Measurements from ENCODE around the gene FCRL2. TPM values are rescaled to one million over a fixed set of nuclear protein-coding genes. Genes with fewer than 3 reads are reported as not detected.

Gene FCRL2
- total RNA-seq, 1 experiment from 2014 or later = not detected

DNA sequence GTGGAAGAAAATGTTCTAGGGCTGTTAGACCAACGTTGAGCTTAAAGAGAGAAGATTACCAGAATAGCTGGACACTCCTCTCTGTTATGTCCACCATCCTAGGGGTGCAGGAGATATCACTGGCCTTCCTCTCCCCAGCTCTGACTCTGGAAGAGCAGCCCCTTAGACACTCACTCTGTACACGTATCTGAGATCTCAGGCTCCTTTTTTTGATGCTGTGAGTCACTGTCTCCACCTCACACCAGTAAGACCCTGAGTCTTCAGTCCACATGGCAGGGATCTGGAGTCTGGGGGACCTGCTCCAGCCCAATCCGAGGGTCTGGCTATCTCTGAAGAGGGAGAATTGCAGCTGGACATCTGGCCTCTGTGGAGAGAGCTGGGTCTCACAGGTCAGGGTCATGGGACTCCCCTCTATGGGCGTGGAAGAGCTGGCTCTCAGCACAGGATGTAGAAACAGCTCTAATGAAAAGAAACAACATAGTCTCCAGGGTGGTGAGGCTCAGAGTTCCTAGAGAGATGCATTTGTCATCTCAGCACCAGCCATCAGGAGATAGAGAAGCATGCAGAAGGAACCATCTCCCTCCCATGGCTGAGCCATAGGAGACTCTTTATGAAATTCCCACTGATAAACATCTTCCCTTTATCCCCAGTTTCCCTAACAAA is 79.8 kb downstream of the FCRL2 start:
- BruUV-seq (replicated peaks) = no TSS peak
- CTCF ChIA-PET = no interaction called here
- Histone ChIP-seq H3K27ac (no peak overlapping the region), H3K4me2 (no peak overlapping the region), H4K20me1 (ENCODE audit: insufficient read depth) (no peaks in the 10 kb centered on the region; the same call in 1 of the 2 replicates), H3K9me2 (ENCODE audit: insufficient read depth) (no peaks in the 10 kb centered on the region), H3K9me3 (ENCODE audit: insufficient read depth, low read depth) (no peaks in the 10 kb centered on the region), H3K36me3 (ENCODE audit: low read depth) (no peaks in the 10 kb centered on the region), H3K79me2 (ENCODE audit: low read depth) (no peaks in the 10 kb centered on the region), H3K4me3 (no peak overlapping the region), H3K27me3 (ENCODE audit: insufficient read depth, low read depth) (peaks cover 26% of the 10 kb centered on the region), H3F3A (ENCODE audit: insufficient read depth, low read depth) (no peaks in the 10 kb centered on the region), H2AFZ (no peak overlapping the region), H3K4me1 (replicated peaks; ENCODE audit: insufficient read depth) (no peaks in the 10 kb centered on the region)
- intact Hi-C loops (cut with micrococcal nuclease; ENCODE audit: unreplicated experiment) = no loop called here
- no peak for DNase-seq
- no peak for TF ChIP-seq EZH2 (IDR thresholded peaks at IDR 0.05; ENCODE audit: low read depth)
- TF ChIP-seq, protein P1, sequence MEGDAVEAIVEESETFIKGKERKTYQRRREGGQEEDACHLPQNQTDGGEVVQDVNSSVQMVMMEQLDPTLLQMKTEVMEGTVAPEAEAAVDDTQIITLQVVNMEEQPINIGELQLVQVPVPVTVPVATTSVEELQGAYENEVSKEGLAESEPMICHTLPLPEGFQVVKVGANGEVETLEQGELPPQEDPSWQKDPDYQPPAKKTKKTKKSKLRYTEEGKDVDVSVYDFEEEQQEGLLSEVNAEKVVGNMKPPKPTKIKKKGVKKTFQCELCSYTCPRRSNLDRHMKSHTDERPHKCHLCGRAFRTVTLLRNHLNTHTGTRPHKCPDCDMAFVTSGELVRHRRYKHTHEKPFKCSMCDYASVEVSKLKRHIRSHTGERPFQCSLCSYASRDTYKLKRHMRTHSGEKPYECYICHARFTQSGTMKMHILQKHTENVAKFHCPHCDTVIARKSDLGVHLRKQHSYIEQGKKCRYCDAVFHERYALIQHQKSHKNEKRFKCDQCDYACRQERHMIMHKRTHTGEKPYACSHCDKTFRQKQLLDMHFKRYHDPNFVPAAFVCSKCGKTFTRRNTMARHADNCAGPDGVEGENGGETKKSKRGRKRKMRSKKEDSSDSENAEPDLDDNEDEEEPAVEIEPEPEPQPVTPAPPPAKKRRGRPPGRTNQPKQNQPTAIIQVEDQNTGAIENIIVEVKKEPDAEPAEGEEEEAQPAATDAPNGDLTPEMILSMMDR (conservative IDR thresholded peaks at IDR 0.05) = no peak
- POLR2A ChIA-PET (ENCODE audit: unreplicated experiment) = no interaction called here

Other genes starting within 250 kb of the FCRL2 start
- not detected in 2 replicates for gene FCRL5, start 224.6 kb downstream of the FCRL2 start, total RNA-seq (2021)
- not detected in 2 replicates for gene FCRL4, start 179.0 kb downstream of the FCRL2 start, total RNA-seq (2021)
- not detected in 2 replicates for gene FCRL3, start 76.4 kb downstream of the FCRL2 start, total RNA-seq (2021)
- not detected in 2 replicates for gene FCRL1, start 43.0 kb upstream of the FCRL2 start, total RNA-seq (2021)
- gene CD5L, start 64.7 kb upstream of the FCRL2 start, total RNA-seq (2021) = not detected in 2 replicates
- gene KIRREL1, start 216.5 kb upstream of the FCRL2 start, total RNA-seq (2021) = 25.8 and 30.7 TPM in 2 replicates